Hematopoietic multipotent progenitor cell treated with erythropoietin and hydrocortisone succinate and interleukin-3 and kit ligand, for 8 days (in vitro differentiated cells): ENCODE data around the gene AIFM1.

Source experiments
- DNase-seq: peaks from one replicate; pipeline ENCODE4 v3.0.0-alpha.2; 2015

AIFM1 gene

GRCh38 chrX:130165703-130166502 is at the start of gene AIFM1:
AIFM1 (minus strand) TSS chrX:130165841; CDS start chrX:130165656, 185 bp downstream.
- peak; percentile 93 for DNase-seq

DNA sequence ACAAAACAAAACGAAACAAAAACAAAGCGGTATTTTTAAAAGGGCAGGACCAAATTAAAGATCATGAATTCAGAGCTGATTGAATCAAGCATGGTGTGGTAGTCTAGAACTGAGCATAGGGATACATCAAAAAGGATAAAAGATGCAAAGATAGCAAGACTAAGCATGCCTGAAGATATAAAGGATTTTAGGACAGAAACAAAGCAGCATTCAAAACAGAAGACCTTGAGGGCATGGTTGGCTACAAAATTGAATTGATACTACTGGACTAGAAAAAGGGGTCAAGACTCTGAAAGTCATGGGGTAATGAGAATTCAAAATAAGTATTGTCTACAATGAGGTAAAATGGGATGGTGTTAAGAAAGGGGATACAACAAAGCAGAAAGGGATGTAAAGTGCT is 47.7 kb upstream of the AIFM1 start:
- DNase-seq = no peak

DNA sequence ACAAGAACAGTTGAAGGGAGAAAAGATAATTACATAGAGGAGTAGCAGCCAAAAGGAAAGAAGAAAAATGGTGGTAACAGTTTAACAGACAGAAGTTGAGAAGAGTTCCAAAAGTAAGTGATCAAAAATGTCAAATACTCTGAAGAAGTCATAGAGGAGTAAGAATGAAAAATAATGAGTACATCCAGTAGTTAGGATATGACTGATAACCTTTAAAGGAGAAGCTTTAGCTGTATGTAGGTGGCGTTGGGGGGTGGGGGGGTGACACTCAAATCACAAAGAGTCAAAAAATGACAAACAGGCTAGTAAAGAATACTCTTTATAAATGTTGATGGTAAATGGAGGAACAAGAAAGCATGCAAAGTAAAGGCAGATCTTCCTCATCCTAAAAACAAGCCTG is 46.7 kb upstream of the AIFM1 start:
- DNase-seq = no peak

GRCh38 chrX:130211415-130212186 is 46.0 kb upstream of the AIFM1 start:
- DNase-seq = no peak

DNA sequence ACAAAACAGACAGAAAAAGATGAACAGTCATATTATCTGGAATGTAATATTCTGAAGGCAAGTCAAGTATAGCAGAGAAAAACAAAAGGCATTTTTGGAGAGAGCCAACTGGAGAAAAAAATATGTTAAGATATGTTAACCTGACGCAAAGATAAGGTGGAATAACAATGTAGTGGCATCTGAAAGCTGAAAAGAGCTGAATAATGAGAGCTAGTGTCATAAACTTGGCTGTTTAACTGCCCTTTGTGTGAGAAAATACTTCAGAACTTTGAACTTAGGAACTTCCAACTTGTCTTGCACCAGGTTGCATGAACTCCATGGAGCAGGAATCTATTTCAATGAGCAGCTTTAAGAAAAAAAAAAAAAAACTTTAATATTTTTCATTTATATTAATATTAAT is 39.0 kb upstream of the AIFM1 start:
- DNase-seq = no peak

GRCh38 chrX:130197464-130197863 is 31.8 kb upstream of the AIFM1 start:
- no peak for DNase-seq

DNA sequence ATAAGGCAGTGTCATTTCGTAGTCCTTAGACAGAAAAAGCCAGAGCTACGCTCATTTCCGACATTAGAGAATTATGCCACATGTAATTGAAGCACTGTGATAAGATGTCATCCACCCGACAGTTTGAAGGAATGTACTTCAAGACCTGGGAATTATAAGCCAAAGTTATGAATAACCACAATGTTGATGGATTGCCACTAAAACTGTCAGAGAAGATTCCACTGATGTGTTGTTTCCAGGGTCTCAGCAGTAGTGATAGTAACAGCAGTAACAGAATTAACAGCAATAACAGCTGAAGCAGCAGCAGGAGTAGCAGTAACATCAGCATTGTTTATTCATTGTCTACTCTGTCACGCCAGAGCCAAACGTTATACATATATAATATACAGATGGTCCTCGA is 30.8 kb upstream of the AIFM1 start:
- DNase-seq = no peak

DNA sequence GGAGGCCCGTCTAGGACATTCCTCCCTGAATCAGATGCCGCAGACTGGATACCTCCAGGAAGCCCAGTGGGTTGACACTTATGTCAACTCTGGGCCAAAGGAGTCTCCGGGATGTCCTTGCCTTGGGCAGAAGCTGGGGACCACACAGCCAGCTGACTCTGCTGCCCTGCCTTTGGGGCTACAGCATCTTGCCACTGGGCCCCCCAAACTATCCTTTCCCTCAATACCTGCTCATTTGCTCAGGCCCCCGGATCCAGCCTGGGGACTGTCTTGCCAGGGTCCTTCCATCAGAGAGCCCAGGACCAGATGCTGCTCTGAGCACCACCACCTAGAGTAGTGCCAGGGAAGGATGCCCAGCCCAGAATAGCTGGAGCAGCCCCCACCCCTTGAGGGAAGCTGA is 25.2 kb upstream of the AIFM1 start:
- no peak for DNase-seq

DNA sequence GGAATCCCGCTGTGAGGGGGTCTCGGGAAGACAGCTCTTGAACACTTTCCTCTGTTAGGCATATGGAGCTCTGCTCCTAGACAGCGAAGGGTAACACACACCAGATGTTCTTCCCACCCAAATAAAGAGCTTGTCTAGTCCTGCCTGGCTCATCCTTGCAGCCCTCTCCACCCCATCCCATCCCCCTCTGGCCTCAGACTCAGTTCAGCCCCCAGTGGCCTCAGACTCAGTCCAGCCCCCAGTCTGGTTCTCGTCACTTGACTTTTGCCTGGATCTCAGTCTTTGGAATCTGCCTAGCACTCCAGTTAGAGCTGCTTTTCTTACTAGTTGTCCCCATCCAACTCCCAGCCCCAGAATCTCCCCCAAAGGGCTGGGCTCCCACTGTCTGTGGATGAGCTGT is 21.0 kb upstream of the AIFM1 start:
- no peak for DNase-seq

GRCh38 chrX:130184857-130185256 is 19.2 kb upstream of the AIFM1 start:
- DNase-seq = no peak

DNA sequence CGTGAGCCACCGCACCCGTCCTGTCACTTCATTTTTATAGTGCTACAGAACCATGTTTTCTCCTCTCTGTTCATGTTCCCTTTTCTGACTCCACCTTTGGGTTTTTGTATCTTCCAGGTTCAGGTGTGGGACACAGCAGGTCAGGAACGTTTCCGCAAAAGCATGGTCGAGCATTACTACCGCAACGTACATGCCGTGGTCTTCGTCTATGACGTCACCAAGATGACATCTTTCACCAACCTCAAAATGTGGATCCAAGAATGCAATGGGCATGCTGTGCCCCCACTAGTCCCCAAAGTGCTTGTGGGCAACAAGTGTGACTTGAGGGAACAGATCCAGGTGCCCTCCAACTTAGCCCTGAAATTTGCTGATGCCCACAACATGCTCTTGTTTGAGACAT is 18.5 kb upstream of the AIFM1 start:
- DNase-seq = no peak

DNA sequence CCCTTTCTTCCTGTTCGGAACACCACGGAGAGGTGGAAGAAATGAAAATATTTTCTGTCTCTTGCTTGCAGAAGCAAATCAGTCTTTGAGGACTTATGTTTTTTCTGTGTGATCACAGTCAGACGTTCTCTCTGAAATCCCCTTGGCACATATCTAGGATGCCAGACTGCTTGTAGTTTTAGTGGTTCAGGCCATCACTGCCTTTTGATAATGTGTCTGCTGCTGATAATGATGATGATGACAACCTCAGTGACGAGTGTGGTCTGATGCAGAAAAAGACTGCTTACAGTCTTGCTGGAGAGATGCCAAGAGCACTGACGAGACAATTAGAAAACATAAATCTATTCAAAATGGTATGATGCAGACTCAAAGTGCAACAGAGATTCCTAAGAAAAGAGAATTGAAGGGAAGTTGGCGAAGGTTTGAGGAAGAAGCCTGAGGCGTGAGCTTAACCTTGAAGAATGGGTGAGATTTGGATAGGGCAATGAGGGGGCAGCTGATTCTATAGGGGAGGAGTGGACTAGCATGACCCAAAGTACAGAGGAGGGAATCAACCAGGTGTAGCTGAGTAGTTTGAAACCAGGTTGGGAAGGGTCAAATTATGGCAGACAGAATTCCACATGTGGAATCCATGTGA is 14.1 kb upstream of the AIFM1 start:
- peak; percentile 96 for DNase-seq

GRCh38 chrX:130179170-130179569 is 13.5 kb upstream of the AIFM1 start:
- no peak for DNase-seq

DNA sequence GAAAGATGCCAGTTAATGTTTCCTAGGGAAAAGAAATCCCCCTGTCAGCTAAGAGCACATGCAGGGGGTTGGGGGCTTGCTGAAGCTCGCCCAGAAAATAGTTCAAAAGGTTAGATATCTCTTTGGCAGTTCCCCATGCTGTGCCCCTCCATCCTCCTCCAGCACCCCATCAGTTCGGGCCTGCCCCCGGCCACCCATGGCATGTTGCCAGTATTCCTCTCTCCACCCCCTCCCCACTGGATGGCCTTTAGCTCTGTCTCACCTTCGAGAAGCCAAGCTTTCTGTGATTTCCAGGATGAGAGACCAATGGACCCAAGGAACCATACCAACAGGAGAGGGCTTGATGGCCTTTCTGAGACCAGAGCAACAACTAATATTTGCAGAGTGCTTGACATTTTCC is 11.3 kb upstream of the AIFM1 start:
- no peak for DNase-seq

- DNase-seq = no peak
These were observed 10.7 kb upstream of the AIFM1 start for GRCh38 chrX:130176354-130176776.

- DNase-seq = no peak
These were observed 9.3 kb upstream of the AIFM1 start for GRCh38 chrX:130174937-130175336.

- DNase-seq = peak; percentile 44
These were observed 8.5 kb upstream of the AIFM1 start for GRCh38 chrX:130174045-130174704.

- DNase-seq = peak; percentile 51
These were observed 7.7 kb upstream of the AIFM1 start for GRCh38 chrX:130173190-130173895.

GRCh38 chrX:130172127-130172845 is 6.6 kb upstream of the AIFM1 start:
- DNase-seq = no peak

GRCh38 chrX:130171446-130172126 is 5.9 kb upstream of the AIFM1 start, which contains the start of gene RAB33A:
RAB33A (plus strand) TSS chrX:130171962; CDS start chrX:130172063, 101 bp downstream.
- peak; percentile 7 for DNase-seq
